ENCODE data around the gene MAP3K6.
"Not testable (repeated sequence)": the region's sequence is repeated elsewhere in the genome, so short reads cannot be mapped to it uniquely, and the experiment has no call there.

Gene MAP3K6

GRCh38 chr1:27397749-27398148 lies 31.0 kb upstream of the MAP3K6 start:
- no peak for DNase-seq (ENCODE audit: low read depth)

- no peak for DNase-seq (ENCODE audit: low read depth)
Measured at GRCh38 chr1:27397110-27397509, 30.3 kb upstream of the MAP3K6 start.

GRCh38 chr1:27395441-27396195 lies 28.9 kb upstream of the MAP3K6 start:
- DNase-seq (ENCODE audit: low read depth) = no peak

GRCh38 chr1:27394925-27395324 lies 28.2 kb upstream of the MAP3K6 start:
- no peak for DNase-seq (ENCODE audit: low read depth)

- no peak for DNase-seq (ENCODE audit: low read depth)
Measured at GRCh38 chr1:27394282-27394658, 27.5 kb upstream of the MAP3K6 start.

- DNase-seq (ENCODE audit: low read depth) = no peak
Measured at GRCh38 chr1:27393641-27394281, 27.0 kb upstream of the MAP3K6 start.

DNA sequence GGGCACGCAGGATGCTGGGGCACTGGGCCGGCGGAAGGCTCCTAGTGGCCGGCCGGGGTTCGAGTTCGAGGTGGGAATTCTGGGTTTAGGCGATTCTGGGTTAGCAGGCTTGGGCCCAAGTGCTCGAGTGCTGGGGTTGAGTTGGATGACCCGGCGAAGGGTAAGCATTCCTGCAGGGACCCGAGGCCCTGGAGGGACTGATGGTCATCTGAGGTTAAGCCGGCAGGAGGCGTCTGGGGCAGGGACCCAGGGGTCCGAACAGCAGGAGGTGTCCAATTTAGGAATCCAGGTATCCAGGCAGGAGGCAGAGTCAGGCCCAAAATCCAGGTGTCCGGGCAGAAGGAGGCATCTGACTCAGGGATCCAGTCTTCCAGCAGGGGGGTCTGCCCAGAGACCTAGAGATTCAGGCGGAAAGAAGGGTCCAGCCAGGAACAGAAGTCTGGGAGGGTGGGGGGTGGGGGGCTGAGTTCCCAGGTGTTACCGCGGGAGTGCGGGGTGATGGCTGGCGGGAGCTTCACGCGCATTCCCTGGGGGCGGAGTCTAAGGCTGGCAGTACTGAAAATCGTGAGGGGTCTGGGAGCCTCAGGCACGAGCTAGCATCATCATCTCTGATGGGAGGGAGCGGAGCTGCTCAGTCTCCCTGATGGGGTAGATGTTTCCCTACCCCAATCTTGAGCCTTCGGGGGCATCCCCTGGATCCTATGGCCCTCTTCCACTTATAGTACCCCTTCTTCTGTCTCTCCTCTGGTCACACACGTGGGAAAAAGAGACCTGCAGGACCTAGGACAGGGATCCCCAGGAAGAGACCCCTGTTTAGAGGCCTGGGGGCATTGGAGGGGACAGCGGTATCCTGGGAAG lies 26.2 kb upstream of the MAP3K6 start:
- DNase-seq (ENCODE audit: low read depth) = no peak

DNA sequence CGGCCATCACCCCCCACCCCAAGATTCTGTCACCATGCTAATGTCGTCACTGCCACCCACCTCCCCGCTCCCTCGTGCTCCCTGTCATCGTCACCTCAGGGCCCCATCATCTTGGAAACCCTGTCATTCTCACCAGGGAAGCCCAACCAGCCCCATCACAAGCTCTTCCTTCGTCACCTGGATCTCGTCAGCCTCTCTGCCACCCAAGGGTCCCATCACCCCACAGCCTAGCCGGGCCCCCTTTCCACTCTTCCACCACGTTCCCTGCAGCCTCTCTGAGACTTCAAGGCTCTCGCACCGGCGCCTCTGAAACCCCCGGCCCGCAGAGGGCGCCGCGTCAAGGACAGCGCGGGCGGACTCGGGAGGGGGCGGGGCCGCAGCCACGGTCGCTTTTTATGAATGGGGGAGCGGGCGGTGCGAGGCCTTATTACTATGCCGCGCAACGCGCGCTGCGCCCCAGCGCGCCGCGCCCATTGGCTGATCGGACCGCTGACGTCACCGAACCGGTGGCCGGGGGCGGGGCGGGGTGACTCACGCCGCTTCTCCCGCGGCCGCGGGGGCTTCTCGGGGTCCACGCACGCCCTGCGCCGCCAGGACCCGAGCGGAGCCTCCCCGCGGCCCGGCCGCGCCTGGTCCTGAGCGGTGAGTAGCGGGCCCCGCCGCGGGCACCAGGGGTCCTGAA lies 25.5 kb upstream of the MAP3K6 start, which contains the start of gene GPR3:
Gene GPR3 (plus strand): TSS at position 527 of the 682 bp plus-strand sequence. CDS start 1,177 bp downstream, outside the sequence.
- DNase-seq (ENCODE audit: low read depth) = peak; percentile 81

DNA sequence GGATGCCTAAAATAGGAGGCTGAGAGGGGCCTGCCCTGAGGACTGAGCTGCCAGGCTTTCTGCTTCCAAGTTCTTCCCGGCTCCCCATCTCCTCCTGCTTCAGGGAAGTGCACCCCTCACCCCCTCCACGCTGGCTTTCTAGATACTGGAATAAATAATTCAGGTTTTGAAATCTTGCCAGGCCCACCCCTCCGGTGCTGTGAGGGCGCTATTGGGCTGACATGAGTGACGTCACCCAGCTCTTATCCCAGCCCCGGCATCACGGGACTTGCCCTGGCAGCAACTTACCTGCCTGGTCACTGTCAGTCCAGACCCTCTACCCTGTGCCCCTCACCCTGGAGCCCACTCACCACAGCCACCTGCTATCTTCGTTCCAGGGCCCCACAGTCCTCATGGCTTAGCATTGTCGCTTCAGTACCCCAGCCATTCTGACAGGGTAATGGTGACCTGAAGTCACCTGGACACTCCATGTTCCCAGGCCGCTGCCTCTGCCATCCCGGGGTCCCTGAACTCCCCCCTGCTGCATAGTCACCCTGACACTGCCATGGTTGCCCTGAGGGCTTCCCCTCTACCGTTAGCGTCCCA lies 24.8 kb upstream of the MAP3K6 start:
- DNase-seq (ENCODE audit: low read depth) = no peak

DNA sequence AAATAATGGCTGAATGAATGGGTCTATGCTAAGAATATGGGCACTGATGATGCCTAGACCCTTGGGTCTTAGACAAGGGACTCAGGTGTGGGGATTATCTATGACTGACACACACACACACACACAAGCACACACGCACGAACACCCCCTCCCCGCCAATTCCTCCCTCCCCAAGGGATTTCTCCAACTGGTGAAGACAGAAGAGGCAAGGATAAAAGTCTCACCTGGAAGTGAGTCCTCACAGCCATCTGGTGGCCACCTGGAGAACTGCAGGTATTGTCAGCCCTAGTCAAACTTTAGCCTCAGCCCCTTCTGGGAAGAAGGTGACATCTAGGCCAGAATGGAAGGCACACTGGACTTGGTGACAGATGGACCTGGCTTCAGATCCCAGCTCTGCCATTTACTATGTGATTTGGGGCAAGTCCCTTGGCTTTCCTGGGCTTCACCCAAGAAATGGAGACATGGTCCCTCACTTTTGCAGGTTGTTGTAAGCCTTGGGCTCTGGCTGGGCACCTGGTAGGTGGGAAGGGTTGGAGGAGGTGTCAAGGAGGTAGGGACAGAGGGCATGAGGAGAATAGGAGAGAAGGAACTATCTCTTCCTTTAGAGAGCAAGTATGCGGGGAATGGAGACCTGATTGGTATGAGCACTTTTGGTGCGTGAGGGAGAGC lies 21.7 kb upstream of the MAP3K6 start:
- no peak for DNase-seq (ENCODE audit: low read depth)

GRCh38 chr1:27384797-27385196 lies 18.0 kb upstream of the MAP3K6 start:
- not testable (repeated sequence) for DNase-seq (ENCODE audit: low read depth)

- no peak for DNase-seq (ENCODE audit: low read depth)
Measured at GRCh38 chr1:27383661-27384060, 16.9 kb upstream of the MAP3K6 start.

DNA sequence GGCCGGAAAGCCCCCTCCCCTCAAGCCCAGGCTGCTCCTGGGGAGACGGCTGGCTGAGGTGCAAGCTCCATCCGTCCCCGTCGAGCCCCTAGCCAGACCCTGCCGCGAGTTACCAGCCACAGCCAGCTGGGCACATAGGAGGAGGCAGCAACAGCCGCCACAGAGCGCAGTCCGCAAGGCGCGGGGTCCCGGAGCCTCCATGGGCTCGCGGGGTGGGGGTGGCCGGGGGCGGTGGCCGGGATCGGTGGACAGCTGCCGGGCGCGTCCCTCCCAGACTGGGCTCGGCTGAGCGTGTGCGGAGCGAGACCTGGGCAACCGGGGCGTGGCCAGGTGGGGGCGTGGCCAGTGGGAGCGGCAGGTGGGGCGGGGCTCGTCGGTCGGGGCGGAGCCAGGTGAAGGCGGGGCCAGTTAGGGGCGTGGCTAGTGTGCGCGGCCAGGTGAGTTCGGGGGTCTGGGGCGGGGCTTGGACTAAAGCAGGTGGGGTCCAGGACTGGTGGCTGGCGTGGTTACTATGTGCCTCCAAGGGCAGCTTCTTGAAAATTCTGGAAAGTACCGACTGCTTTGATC lies 16.4 kb upstream of the MAP3K6 start, which contains the start of gene CD164L2:
Gene CD164L2 (minus strand): TSS at position 295 of the 567 bp plus-strand sequence. CDS start 94 bp downstream, at position 201.
- DNase-seq (ENCODE audit: low read depth) = no peak

DNA sequence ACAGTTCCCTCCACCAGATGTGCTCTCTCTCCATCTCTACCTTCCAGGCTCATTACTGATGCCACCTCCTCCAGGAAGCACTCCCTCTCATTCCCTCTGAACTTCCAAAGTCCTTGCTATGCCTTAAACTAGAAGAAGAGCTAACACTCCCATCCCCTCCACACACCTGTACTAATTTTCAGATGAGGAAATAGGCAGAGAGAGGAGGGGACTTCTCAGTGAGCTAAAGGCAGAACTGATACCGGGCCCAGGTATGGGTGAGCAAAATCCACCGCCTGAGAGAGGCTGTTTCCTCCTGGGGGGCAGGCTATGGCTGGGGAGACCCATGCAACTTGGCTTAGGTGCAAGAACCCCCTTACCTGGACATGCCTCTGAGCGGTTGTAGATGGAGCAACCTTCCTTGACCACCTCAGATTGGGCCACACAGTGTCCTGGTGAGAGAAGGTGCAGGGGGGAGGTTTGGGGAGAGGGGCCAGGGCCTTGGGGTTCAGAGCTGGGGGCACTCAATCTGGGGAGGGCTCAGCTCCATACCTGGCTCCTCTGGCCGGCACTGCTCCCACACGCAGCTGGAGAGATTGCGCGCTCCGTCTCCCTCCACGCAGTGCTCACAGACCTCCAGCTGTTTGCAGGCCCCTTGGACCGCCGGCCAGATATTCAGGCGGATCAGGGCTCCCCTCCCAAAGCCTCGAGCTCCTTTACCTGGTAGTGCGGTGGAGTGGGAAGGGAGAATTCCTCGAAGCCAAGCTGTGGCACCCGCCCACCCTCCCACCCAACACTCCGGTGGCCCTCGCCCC lies 15.4 kb upstream of the MAP3K6 start:
- DNase-seq (ENCODE audit: low read depth) = no peak

- DNase-seq (ENCODE audit: low read depth) = no peak
Measured at GRCh38 chr1:27380766-27381733, 14.3 kb upstream of the MAP3K6 start.

GRCh38 chr1:27380224-27380623 lies 13.5 kb upstream of the MAP3K6 start:
- no peak for DNase-seq (ENCODE audit: low read depth)

- no peak for DNase-seq (ENCODE audit: low read depth)
Measured at GRCh38 chr1:27379564-27380122, 12.9 kb upstream of the MAP3K6 start.

- DNase-seq (ENCODE audit: low read depth) = no peak
Measured at GRCh38 chr1:27377760-27378495, 11.2 kb upstream of the MAP3K6 start.
